GM19372 (cell line): Measurements from ENCODE around the gene GPR25.

Experiments used
- ATAC-seq: cut with Tn5 transposase; IDR thresholded peaks from one replicate; pipeline ENCODE4 v1.9.1; 2021; ENCODE audit warnings: mild to moderate bottlenecking, low read depth, moderate library complexity; ENCODE audit not compliant: unreplicated experiment

The GPR25 gene

DNA sequence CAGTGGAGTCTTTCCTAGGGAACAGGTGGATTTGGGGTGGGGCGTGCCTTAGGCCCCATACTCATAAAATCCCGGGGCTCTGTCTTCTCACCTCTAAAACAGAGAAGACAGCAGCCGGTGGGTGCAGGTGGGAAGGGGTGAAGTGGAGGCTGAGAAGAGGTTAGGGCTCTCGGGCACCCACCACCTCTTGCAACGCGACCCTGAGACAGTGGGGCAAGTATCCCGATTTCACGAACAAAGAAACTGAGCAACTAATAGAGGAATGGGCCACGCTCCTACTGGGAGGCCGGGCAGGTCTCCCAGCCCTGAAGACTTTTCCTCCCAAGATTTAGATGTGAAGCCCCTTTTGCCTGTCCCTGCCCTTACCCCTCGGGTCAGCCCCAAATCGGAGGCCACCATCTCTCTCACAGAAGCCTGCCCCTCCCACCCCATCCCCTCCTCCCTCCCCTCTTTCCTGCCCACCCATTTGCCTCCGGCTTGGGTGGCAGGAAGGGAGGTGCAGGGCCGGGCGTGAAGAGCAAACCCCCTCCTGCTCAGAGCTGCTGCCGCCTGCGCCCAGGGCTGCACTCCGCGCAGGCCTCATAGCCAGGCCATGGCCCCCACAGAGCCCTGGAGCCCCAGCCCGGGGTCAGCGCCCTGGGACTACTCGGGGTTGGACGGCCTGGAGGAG, at the start of gene GPR25:
TSS of gene GPR25 (plus strand) at position 536 of the 670 bp plus-strand sequence. CDS start at position 593, 57 bp downstream.
- no peak for ATAC-seq

DNA sequence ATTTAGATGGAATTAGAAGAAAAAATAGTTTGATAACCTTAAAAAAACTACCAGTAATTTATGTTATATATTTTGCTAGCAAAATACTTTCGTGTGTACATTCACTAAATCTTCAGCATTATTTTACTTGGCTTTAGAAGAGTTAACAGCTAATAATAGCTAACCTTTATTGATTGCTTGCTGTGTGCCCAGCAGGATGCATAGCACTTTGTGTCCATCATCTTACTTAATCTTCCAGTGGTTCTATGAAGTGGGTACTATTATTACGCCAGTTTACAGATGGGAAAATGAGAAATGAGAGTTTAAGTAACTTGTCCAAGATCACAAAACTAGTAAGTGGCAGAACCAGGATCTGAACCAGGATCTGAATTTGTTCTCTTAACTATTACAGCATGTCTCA, 41.7 kb upstream of the GPR25 start:
- ATAC-seq: no peak

DNA sequence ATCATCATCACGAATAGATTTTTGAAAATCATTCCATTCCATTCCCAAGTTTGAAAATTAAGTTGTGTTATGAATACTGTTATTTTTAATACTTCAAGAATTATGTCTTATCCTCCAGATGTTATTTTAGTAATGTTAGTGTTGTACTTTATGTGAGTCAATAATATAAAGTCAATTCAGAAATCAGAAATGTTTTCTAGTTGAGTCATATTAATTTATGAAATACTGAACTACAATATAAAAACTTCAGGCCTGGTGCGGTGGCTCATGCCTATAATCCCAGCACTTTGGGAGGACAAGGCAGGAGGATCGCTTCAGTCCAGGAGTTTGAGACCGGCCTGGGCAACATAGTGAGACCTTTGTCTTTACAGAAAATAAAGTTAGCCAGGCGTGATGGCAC, 38.4 kb upstream of the GPR25 start:
- ATAC-seq: no peak

- ATAC-seq: no peak
Measured at GRCh38 chr1:200836213-200836612, 36.6 kb upstream of the GPR25 start.

DNA sequence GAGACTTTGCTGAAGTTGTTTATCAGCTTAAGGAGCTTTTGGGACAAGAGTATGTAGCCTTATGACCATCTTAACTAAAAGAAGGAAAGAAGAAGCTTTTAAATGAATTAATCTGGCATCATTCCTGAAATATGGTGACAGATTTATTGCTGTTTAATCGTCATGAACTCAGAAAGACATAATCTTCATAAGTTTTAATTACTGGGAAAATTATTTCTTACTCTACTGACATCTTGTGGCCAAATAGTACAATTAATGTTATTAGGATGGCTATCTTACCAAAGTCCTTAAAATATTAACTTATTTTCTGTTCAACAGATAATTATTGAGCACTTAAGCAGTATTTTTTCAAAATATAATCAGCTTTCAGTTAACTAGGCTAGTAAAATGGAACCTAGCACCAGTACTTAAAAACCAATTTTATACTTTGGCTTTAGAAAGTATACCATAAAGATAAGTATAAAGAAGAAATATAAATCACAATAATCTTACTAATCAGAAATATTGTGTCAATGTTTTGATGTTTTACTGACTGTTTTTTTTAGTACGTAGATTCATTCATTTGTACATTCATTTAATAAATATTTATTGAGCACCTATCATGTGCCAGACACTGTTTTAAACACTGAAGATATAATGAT, 34.7 kb upstream of the GPR25 start:
- no peak for ATAC-seq

DNA sequence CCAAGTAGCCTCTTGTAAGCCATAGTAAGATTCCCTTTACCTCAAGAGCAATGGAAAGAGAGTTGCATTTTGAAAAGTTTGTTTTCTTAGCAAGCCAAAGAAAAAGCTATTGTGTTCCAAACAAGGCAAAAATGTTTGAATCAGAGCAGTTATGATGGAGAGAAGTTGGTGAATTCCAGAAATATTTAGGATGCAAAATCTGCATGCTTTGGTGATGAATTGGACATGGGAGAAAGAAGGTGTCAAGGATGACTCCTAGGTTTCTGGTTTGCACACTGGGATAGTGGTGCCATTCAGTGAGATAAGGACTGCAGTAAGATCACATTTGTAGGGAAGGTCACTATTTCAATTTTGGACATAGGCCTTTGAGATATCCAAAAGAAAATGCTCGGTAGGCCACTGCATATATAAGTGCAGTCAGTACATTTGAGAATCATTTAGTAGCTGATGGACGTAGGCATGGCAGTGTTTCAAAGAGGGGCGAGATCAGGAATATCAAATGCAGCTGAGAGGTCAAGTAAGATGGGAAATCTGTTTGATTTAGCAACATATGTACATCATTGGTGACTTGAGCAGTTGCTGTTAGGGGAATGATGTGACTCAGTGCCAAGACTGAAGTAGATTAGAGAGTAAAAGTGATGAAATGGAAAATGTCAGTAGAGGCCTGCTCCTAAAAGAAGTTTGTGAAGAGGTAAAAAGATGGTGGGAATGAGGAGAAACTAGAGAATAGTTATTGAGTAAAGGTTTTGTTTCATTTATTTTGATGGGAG, 33.9 kb upstream of the GPR25 start:
- no peak for ATAC-seq

GRCh38 chr1:200845360-200845759, 27.4 kb upstream of the GPR25 start:
- ATAC-seq: no peak

DNA sequence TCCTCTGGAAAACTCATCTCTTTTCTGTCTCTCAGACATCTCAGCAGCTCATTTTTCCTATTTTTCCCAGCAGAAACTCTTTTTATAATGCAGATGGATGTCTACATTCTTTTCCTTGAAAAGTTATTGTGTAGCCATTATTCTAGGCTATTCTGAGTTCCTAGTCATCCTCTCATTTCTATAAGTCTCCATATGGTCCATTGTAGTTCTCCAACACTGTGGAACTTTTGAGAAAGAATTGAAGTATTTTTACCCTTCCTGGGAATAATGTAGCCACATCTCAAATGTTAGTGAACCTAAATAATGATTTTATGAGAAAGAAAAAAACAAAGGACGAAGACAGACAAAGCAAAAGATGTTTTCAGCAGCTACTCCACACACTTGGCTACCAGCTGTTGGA, 26.4 kb upstream of the GPR25 start:
- ATAC-seq: no peak

GRCh38 chr1:200849430-200849829, 23.4 kb upstream of the GPR25 start:
- ATAC-seq: no peak

- ATAC-seq: no peak
Measured at GRCh38 chr1:200850554-200850953, 22.2 kb upstream of the GPR25 start.

DNA sequence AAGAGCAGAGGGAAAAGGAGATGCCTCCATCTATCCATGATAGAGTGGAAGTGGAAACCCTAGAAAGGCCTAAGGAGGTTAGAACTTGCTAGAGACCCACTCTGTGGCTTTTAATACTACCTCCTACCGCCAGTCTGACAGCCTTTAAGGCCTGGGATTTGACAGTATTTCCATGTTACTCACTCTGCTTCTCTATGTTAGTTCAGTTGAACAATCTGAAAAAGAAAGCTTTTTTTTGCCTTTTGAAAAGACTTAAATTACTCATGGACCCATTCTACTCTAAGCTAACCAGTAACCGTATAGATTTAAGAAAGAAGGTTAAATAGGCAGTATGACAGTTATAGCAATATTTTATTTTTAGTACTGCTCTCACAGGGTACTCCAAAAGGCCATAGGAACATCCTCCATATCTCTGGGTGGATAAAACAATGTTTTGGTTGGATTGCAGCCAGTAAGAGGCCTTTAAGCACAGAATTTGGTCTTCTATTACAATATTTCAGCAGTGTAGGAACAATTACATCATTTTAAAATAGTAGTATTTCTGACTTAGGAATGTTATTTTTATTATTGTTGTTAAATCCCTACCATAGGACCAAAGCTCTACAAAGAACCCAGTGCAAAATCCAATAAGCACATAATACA, 15.9 kb upstream of the GPR25 start:
- no peak for ATAC-seq

GRCh38 chr1:200857804-200858203, 15.0 kb upstream of the GPR25 start:
- ATAC-seq: no peak

- ATAC-seq: no peak
Measured at GRCh38 chr1:200861937-200862647, 10.7 kb upstream of the GPR25 start.

DNA sequence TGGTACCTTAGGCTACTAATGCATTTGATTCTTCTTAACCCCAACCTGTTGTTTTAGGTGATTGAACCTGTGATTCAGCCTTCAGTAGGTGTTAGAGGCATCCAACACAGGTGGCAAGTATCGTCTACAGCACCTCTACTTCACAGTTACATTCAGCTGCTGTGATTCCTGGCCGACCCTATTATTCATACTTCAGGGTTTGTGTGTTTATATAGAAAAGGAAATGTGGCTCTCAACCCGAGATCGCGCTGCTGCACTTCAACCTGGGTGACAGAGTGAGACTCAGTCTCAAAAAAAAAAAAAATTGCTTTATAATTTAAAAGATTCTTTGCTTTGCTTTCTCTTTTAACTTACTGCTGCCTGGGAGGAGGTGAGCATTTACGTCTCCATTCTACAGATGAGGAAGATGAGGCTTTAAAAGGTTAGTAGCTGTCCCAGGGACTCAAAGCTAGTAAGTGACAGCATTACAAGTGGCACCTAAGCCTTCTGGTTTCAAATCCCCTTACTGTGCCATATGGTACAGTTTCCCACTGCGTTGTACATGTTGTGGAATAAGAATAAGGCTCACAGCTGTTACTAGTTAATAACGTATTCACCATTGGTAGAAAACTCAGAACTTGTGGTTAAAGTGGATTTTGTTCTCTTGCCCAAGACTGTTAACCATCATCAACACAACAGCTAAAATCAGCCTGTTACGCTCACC, 9.9 kb upstream of the GPR25 start:
- ATAC-seq: no peak

DNA sequence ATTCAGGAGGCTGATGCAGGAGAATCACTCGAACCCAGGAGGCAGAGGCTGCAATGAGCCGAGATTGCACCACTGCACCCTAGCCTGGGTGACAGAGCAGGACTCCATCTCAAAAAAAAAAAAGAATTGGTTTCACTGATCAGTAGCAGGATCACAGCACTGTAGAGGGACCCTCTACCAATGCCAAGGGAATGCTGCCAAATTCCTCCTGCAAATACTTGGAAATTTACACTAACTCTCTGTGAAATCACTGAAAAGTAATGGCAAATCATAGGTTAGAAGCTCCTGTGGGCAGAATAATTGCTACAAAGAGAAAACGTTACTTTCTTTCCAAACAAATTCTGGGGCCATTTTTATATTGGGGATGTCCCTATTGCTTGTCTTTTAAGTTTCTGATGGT, 6.7 kb upstream of the GPR25 start:
- ATAC-seq: no peak

DNA sequence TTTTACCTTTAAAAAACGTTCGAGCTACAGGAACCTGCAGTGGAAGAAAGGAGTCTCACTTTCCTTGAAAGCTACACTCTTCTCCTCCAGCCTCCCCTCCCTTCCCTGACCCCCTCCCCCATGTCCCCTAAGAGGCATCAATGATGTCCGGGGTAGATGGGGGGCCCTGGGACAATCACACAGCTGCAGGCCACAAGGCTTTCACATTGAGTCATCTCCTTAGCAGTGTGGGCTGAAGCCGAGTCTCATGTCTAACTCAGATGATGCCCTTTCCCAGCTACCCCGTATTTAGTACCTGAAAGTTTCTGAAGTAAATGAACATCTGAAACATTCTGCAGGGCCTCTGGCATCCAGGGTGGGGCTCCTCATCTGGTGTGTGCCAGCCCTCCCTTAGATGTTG, 6.3 kb upstream of the GPR25 start:
- ATAC-seq: peak; percentile 79

DNA sequence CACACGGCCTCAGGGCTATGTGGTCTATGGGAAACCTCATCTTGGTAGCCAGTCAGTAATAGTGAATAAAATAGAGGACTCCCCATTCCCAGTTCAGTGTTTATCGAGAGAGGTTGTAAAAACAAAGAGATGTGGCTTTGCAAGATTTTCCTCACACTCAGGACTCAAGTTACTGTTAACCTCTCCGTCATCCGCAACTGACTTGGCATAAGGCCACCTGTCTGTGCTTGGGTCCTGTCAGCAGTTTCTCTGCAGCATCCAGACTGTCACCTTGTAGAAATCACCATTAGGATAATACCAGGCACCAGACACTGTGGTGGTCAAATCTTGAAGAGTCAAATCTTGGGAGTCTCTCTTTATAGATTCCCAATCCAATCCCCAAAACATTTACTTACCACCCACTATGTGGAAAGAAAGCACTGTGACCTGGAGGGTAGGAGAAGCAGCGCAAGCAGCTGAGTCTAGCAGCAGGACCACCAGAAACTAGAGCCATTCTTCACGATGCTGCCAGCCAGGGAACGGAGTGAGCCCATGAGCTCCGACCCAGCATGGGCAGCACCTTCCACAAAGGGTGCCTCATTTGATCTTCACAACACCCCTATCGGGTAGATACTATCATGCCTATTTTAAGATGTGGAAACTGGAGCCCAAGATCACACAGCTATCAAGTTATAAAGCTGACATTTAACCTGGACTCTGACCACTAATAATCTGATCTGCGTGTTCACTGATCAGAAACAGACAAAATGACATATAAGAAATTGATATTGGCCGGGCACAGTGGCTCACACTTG, 5.6 kb upstream of the GPR25 start:
- no peak for ATAC-seq

DNA sequence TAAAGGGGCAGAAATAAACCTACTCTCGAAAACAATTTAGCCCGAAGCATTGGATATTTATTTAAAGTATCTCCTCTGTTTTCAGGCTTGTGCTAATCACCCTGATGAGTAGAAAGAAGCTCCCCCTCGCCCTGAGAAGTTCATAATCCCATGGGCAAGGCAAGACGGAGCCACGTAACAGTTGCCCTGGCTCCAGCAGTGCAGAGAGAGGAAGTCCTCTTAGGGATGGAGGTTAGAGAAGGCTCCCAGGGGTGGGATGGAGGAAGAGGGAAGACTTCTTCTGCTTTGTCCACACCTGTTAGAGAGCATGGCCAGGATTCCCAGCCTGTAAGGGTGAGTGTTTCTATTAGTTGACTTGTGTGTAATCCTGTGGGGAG, 3.4 kb upstream of the GPR25 start:
- no peak for ATAC-seq

DNA sequence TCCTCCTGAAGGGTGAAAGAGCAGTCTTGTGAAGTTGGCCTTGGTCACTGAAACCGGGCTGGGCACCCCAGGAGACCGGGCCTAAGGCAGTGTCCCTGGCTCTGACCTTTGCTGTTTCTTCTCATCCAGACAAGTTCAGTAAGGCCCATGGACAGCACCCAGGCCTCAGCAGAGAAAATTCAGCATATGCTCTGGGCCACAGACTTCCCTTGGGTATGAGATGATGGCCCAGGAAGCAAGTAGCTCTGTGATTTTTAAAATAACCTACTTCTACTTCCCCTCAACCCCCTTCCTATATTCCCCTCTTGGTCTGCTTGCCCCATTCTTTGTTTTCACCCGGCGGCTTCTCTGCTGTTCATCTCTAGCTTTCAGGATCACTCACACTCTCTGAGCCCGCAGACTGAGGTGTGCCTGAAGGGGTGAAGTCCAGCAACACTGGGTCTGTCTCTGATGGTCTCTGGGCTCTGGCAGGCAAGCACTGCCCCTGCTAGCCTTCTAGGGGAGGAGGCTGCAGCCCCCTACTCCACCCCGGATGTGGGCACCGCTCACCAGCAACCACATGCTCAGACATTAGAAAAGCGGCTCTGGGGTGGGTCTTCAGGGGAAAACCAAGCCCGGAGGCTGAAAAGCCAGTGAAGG, 2.9 kb upstream of the GPR25 start:
- peak; percentile 28 for ATAC-seq
